HL-60/S4 treated with phorbol 12-myristate 13-acetate at 8.2 ng/mL for 4 days and 3 days (cell line): ENCODE data around the gene TNS3.

Experiments used
- in situ Hi-C: fragments of 300-500 bp; cut with MboI; formaldehyde crosslinking; loops from 2 replicates; pipeline ENCODE4 v1.15.0; 2022; ENCODE audit warnings: low sequenced_read_pairs

The TNS3 gene

GRCh38 chr7:47414342-47415317 is 167.3 kb downstream of the TNS3 start:
- in situ Hi-C loops, result no loop called here

- in situ Hi-C loops, result no loop called here
Observed at GRCh38 chr7:47413526-47414341, 168.2 kb downstream of the TNS3 start.

GRCh38 chr7:47411901-47412300 is 170.0 kb downstream of the TNS3 start:
- in situ Hi-C loops, result no loop called here

GRCh38 chr7:47411281-47411869 is 170.5 kb downstream of the TNS3 start:
- in situ Hi-C loops, result no loop called here

GRCh38 chr7:47408675-47409074 is 173.2 kb downstream of the TNS3 start:
- in situ Hi-C loops, result no loop called here

GRCh38 chr7:47407821-47408674 is 173.9 kb downstream of the TNS3 start:
- in situ Hi-C loops, result no loop called here

- in situ Hi-C loops, result no loop called here
Observed at GRCh38 chr7:47407136-47407535, 174.8 kb downstream of the TNS3 start.

GRCh38 chr7:47406801-47407129 is 175.1 kb downstream of the TNS3 start:
- in situ Hi-C loops, result no loop called here

GRCh38 chr7:47405921-47406800 is 175.8 kb downstream of the TNS3 start:
- in situ Hi-C loops, result no loop called here

GRCh38 chr7:47405286-47405904 is 176.5 kb downstream of the TNS3 start:
- in situ Hi-C loops, result no loop called here

- in situ Hi-C loops, result no loop called here
Observed at GRCh38 chr7:47404010-47404409, 177.9 kb downstream of the TNS3 start.

- in situ Hi-C loops, result no loop called here
Observed at GRCh38 chr7:47402941-47403866, 178.7 kb downstream of the TNS3 start.

GRCh38 chr7:47401611-47402570 is 180.0 kb downstream of the TNS3 start:
- in situ Hi-C loops, result no loop called here

- in situ Hi-C loops, result no loop called here
Observed at GRCh38 chr7:47400741-47401206, 181.1 kb downstream of the TNS3 start.

GRCh38 chr7:47400001-47400400 is 181.9 kb downstream of the TNS3 start:
- in situ Hi-C loops, result no loop called here

GRCh38 chr7:47394751-47395252 is 187.1 kb downstream of the TNS3 start:
- in situ Hi-C loops, result no loop called here

- in situ Hi-C loops, result no loop called here
Observed at GRCh38 chr7:47394216-47394615, 187.7 kb downstream of the TNS3 start.
